ENCODE data around the gene KLK12.

The KLK12 gene

GRCh38 chr19:51034704-51035103 lies at the start of gene KLK12:
KLK12 (minus strand) TSS chr19:51035002; CDS start chr19:51034621, 381 bp downstream.
- Histone ChIP-seq H3K9me3 (ENCODE audit: insufficient read depth, low read length) (no peaks in the 10 kb centered on the region), H3K9ac (ENCODE audit: insufficient read length, low read depth) (no peak within 1 kb of the TSS), H3K4me1 (ENCODE audit: insufficient read depth, insufficient read length) (no peaks in the 10 kb centered on the region), H3K4me3 (ENCODE audit: insufficient read length, low read depth) (no peak within 1 kb of the TSS), H3K27me3 (ENCODE audit: insufficient read depth, insufficient read length) (no peaks in the 10 kb centered on the region), H3K36me3 (ENCODE audit: insufficient read depth, insufficient read length, low read length) (no peaks in the 10 kb centered on the region)
- no peak for DNase-seq (ENCODE audit: low read depth, low spot score)
- TF ChIP-seq ZNF274 (IDR thresholded peaks at IDR 0.05; ENCODE audit: low read depth, low read length) (no peak), YY1 (IDR thresholded peaks at IDR 0.05; ENCODE audit: insufficient read depth, insufficient read length) (no peak), SUZ12 (IDR thresholded peaks at IDR 0.05; ENCODE audit: extremely low read depth, insufficient read depth, insufficient read length) (no peak)

DNA sequence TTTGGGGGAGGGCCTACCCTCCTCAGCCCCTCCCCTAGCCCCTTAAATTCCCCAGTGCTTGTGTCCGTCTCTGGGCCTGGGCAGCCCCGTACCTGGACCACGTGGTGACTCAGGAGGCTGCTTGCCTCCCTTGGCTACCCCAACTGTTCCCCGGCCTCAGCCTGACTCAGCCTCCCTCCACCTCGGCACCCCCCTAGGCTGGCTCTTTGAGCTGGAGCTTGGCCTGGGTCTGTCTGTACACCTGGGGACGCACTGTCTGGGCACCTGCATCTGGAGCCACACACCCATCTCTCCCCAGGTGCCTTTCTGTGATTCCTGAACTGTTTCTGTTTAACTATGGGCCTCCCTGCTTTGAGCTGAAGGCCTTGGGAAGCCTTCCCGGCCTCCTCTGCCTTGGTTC lies 49.7 kb upstream of the KLK12 start:
- H3K4me1 ChIP-seq (ENCODE audit: insufficient read depth, insufficient read length), result peaks cover 6% of the 10 kb centered on the region
- no peak overlapping the region for H3K4me3 ChIP-seq (ENCODE audit: insufficient read length, low read depth)
- no peaks in the 10 kb centered on the region for H3K36me3 ChIP-seq (ENCODE audit: insufficient read depth, insufficient read length, low read length)
- TF ChIP-seq YY1 (IDR thresholded peaks at IDR 0.05; ENCODE audit: insufficient read depth, insufficient read length) (no peak), ZNF274 (IDR thresholded peaks at IDR 0.05; ENCODE audit: low read depth, low read length) (no peak), SUZ12 (IDR thresholded peaks at IDR 0.05; ENCODE audit: extremely low read depth, insufficient read depth, insufficient read length) (no peak)
- DNase-seq (ENCODE audit: low read depth, low spot score), result no peak
- H3K9ac ChIP-seq (ENCODE audit: insufficient read length, low read depth), result no peak overlapping the region
- no peaks in the 10 kb centered on the region for H3K9me3 ChIP-seq (ENCODE audit: insufficient read depth, low read length)
- H3K27me3 ChIP-seq (ENCODE audit: insufficient read depth, insufficient read length), result no peaks in the 10 kb centered on the region

- Histone ChIP-seq H3K4me1 (ENCODE audit: insufficient read depth, insufficient read length) (peaks cover 6% of the 10 kb centered on the region), H3K27me3 (ENCODE audit: insufficient read depth, insufficient read length) (no peaks in the 10 kb centered on the region), H3K36me3 (ENCODE audit: insufficient read depth, insufficient read length, low read length) (no peaks in the 10 kb centered on the region), H3K4me3 (ENCODE audit: insufficient read length, low read depth) (no peak overlapping the region), H3K9me3 (ENCODE audit: insufficient read depth, low read length) (no peaks in the 10 kb centered on the region), H3K9ac (ENCODE audit: insufficient read length, low read depth) (no peak overlapping the region)
- TF ChIP-seq ZNF274 (IDR thresholded peaks at IDR 0.05; ENCODE audit: low read depth, low read length), result no peak
- TF ChIP-seq SUZ12 (IDR thresholded peaks at IDR 0.05; ENCODE audit: extremely low read depth, insufficient read depth, insufficient read length), result no peak
- no peak for TF ChIP-seq YY1 (IDR thresholded peaks at IDR 0.05; ENCODE audit: insufficient read depth, insufficient read length)
- no peak for DNase-seq (ENCODE audit: low read depth, low spot score)
These were observed 49.0 kb upstream of the KLK12 start for GRCh38 chr19:51083783-51084182.

GRCh38 chr19:51083181-51083580 lies 48.4 kb upstream of the KLK12 start:
- no peak overlapping the region for H3K4me3 ChIP-seq (ENCODE audit: insufficient read length, low read depth)
- H3K9me3 ChIP-seq (ENCODE audit: insufficient read depth, low read length), result no peaks in the 10 kb centered on the region
- TF ChIP-seq ZNF274 (IDR thresholded peaks at IDR 0.05; ENCODE audit: low read depth, low read length) (no peak), SUZ12 (IDR thresholded peaks at IDR 0.05; ENCODE audit: extremely low read depth, insufficient read depth, insufficient read length) (no peak), YY1 (IDR thresholded peaks at IDR 0.05; ENCODE audit: insufficient read depth, insufficient read length) (no peak)
- no peaks in the 10 kb centered on the region for H3K27me3 ChIP-seq (ENCODE audit: insufficient read depth, insufficient read length)
- DNase-seq (ENCODE audit: low read depth, low spot score), result no peak
- peaks cover 6% of the 10 kb centered on the region for H3K4me1 ChIP-seq (ENCODE audit: insufficient read depth, insufficient read length)
- H3K36me3 ChIP-seq (ENCODE audit: insufficient read depth, insufficient read length, low read length), result no peaks in the 10 kb centered on the region
- no peak overlapping the region for H3K9ac ChIP-seq (ENCODE audit: insufficient read length, low read depth)

- TF ChIP-seq SUZ12 (IDR thresholded peaks at IDR 0.05; ENCODE audit: extremely low read depth, insufficient read depth, insufficient read length) (no peak), ZNF274 (IDR thresholded peaks at IDR 0.05; ENCODE audit: low read depth, low read length) (no peak), YY1 (IDR thresholded peaks at IDR 0.05; ENCODE audit: insufficient read depth, insufficient read length) (no peak)
- Histone ChIP-seq H3K27me3 (ENCODE audit: insufficient read depth, insufficient read length) (no peaks in the 10 kb centered on the region), H3K4me1 (ENCODE audit: insufficient read depth, insufficient read length) (peaks cover 6% of the 10 kb centered on the region), H3K4me3 (ENCODE audit: insufficient read length, low read depth) (no peak within 1 kb of the TSS), H3K9ac (ENCODE audit: insufficient read length, low read depth) (no peak within 1 kb of the TSS), H3K36me3 (ENCODE audit: insufficient read depth, insufficient read length, low read length) (no peaks in the 10 kb centered on the region), H3K9me3 (ENCODE audit: insufficient read depth, low read length) (no peaks in the 10 kb centered on the region)
- no peak for DNase-seq (ENCODE audit: low read depth, low spot score)
These were observed 47.8 kb upstream of the KLK12 start, which contains the start of gene KLK14 for GRCh38 chr19:51082611-51083010. KLK14 (minus strand) TSS chr19:51082887; CDS start chr19:51082614, 273 bp downstream.

- Histone ChIP-seq H3K4me3 (ENCODE audit: insufficient read length, low read depth) (no peak overlapping the region), H3K9me3 (ENCODE audit: insufficient read depth, low read length) (no peaks in the 10 kb centered on the region), H3K9ac (ENCODE audit: insufficient read length, low read depth) (no peak overlapping the region), H3K36me3 (ENCODE audit: insufficient read depth, insufficient read length, low read length) (no peaks in the 10 kb centered on the region), H3K27me3 (ENCODE audit: insufficient read depth, insufficient read length) (no peaks in the 10 kb centered on the region), H3K4me1 (ENCODE audit: insufficient read depth, insufficient read length) (peaks cover 4% of the 10 kb centered on the region)
- TF ChIP-seq YY1 (IDR thresholded peaks at IDR 0.05; ENCODE audit: insufficient read depth, insufficient read length) (no peak), SUZ12 (IDR thresholded peaks at IDR 0.05; ENCODE audit: extremely low read depth, insufficient read depth, insufficient read length) (no peak), ZNF274 (IDR thresholded peaks at IDR 0.05; ENCODE audit: low read depth, low read length) (no peak)
- no peak for DNase-seq (ENCODE audit: low read depth, low spot score)
These were observed 46.7 kb upstream of the KLK12 start for GRCh38 chr19:51081476-51081875.

GRCh38 chr19:51079481-51080110 lies 44.8 kb upstream of the KLK12 start:
- H3K9ac ChIP-seq (ENCODE audit: insufficient read length, low read depth), result no peak overlapping the region
- TF ChIP-seq ZNF274 (IDR thresholded peaks at IDR 0.05; ENCODE audit: low read depth, low read length), result no peak
- no peak for TF ChIP-seq YY1 (IDR thresholded peaks at IDR 0.05; ENCODE audit: insufficient read depth, insufficient read length)
- TF ChIP-seq SUZ12 (IDR thresholded peaks at IDR 0.05; ENCODE audit: extremely low read depth, insufficient read depth, insufficient read length), result no peak
- H3K9me3 ChIP-seq (ENCODE audit: insufficient read depth, low read length), result no peaks in the 10 kb centered on the region
- H3K27me3 ChIP-seq (ENCODE audit: insufficient read depth, insufficient read length), result no peaks in the 10 kb centered on the region
- H3K4me1 ChIP-seq (ENCODE audit: insufficient read depth, insufficient read length), result peaks cover 2% of the 10 kb centered on the region
- H3K36me3 ChIP-seq (ENCODE audit: insufficient read depth, insufficient read length, low read length), result no peaks in the 10 kb centered on the region
- DNase-seq (ENCODE audit: low read depth, low spot score), result no peak
- no peak overlapping the region for H3K4me3 ChIP-seq (ENCODE audit: insufficient read length, low read depth)

Measured in NT2/D1 (cell line).